HG03060 (cell line): ENCODE results near the gene PLCG2.

ENCODE experiments used
- ATAC-seq: cut with Tn5 transposase; IDR thresholded peaks from one replicate; pipeline ENCODE4 v1.9.1; 2021; ENCODE audit warnings: low read depth, moderate number of reproducible peaks; ENCODE audit not compliant: unreplicated experiment

Gene PLCG2

GRCh38 chr16:81902025-81902424, 122.9 kb downstream of the PLCG2 start:
- ATAC-seq, result no peak

DNA sequence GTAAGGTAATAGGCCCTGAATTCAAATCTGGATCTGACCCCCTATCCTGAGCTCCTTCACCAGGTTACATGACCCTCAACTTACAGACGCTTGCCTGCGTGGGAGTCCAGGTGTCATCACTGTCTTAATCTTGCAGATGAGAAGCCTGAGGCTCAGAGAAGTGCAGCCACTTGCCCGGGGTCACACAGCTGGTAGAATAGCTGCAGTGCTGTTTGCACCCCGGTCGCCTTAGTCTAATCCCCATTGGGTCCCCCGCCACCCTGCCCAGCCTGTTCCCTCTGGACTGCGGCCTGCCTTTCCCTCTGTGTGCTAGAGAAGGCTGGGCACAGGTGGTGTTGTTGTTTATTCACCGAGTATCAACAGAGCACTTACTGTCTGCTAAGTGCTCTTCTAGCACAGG, 125.2 kb downstream of the PLCG2 start:
- ATAC-seq, result no peak

DNA sequence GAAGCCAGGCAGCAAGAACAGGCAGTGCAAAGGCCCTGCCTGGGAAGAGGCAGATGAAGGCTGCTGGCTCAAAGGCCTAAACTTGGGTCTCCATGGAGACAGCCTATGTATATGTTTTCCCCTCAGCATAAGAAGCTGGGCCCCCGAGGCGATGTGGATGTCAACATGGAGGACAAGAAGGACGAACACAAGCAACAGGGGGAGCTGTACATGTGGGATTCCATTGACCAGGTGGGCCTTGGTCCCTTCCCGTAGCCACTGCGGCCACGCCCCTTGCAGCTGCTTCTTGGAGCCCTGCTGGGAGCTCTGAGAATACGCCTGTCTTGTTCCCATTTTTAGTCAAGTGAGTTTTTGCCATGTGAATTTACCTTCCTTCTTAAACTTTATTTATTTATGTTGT, 126.2 kb downstream of the PLCG2 start:
- ATAC-seq, result no peak

DNA sequence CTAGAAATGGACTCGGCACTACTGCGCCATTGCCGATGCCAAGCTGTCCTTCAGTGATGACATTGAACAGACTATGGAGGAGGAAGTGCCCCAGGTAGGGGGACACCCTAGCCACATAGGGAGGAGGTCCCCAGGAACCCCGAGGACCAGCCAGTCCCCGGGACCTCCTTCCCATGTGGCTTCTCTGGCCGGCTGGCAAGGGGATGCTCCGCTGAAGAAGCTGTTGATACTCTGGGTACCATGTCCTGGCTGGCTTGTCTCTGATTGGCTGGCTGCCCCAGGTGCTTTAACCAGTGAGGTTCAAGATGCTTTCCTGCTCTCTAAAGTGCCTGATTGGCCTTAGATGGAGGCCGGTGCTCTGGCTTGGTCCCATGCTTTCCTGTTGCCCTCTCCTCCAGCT, 128.6 kb downstream of the PLCG2 start:
- ATAC-seq, result no peak

- ATAC-seq, result no peak
Observed at GRCh38 chr16:81908466-81909262, 129.6 kb downstream of the PLCG2 start.

DNA sequence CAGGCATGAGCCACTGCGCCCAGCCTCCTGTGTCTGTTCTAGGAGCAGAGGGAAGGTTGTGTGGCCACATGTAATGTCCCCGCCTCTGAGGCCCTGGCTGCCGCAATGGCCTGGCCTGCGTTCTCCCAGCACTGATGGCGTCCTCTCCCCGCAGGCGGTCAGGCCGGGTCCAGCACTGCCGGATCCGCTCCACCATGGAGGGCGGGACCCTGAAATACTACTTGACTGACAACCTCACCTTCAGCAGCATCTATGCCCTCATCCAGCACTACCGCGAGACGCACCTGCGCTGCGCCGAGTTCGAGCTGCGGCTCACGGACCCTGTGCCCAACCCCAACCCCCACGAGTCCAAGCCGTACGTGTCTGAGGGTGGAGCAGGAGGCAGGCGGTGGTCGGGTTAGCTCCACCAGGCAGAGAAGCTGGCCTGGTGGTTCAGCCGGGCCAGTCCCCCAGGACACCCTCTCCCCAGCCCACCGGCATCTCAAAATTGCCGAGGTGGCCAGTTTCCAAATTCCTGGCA, 131.3 kb downstream of the PLCG2 start:
- ATAC-seq, result no peak

- ATAC-seq, result no peak
Observed at GRCh38 chr16:81912395-81912794, 133.3 kb downstream of the PLCG2 start.

- ATAC-seq, result no peak
Observed at GRCh38 chr16:81913222-81913621, 134.1 kb downstream of the PLCG2 start.

DNA sequence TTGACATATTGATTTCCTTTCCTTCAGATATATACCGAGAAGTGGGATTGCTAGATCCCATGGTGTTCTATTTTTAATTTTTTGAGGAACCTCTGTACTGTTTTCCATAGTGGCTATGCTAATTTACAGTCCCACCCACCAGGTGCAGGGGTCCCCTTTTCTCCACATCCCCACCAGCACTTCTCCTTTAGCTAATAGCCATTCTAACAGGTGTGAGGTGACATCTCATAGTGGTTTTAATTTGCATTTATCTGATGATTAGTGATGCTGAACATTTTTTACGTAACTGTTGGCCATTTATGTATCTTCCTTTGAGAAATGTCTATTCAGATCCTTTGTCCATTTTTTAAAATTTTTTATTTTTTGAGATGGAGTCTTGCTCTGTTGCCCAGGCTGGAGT, 138.3 kb downstream of the PLCG2 start:
- no peak for ATAC-seq

GRCh38 chr16:81918927-81919326, 139.8 kb downstream of the PLCG2 start:
- ATAC-seq, result no peak

DNA sequence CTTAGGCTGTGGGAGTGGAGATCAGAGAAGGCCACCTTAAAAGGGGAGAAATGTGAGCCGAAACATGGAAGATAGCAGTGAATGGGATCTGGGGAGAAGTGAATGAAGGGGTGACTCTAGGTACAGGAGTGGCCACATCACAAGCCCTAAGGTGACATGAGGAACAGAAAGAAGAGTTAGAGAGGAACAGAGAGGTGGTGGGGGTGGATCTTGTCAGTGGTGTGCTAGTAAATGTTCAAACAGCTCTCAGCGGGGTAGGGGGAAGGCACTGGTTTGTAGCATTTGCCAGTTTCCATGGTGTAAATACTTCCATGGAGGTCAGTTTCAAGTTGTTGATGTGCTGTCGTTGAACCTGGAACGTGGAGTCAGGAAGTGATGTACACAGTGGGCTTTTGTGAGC, 141.4 kb downstream of the PLCG2 start:
- no peak for ATAC-seq

- no peak for ATAC-seq
Observed at GRCh38 chr16:81921085-81921814, 142.2 kb downstream of the PLCG2 start.

DNA sequence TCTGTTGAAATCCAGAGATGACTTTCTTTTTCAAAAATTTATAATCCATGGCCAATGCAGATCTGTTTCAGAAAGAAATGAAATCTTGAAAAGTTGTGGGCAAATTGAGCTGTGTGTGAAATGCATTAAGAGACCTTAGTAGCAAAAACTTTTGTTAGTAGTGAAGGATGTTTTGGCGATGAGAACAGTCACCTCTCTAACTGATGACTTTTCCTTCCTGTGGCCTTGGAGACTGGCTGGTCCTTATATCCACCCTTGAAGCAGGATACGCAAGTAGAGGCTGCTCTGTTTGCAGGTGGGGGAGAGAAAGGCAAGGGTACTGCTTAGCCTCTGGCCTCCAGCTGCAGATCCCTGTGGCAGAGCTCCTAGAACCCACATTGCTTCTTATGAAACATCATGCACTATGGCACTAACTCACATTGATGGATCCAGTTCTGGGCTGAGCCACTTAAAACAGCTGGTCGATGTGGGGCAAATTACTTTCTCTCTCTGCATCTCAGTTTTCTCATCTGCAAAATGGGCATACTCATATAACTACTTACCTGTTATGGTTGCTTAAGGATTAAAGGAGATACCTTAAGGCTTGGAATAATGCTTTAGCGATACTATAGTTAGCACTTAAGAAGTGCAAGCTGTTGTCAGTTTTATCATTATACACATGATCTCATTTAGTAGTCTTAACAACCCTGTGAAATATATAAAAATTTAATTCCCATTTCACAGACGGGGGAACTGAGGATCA, 142.9 kb downstream of the PLCG2 start:
- ATAC-seq, result no peak

GRCh38 chr16:81923296-81923695, 144.2 kb downstream of the PLCG2 start:
- no peak for ATAC-seq

DNA sequence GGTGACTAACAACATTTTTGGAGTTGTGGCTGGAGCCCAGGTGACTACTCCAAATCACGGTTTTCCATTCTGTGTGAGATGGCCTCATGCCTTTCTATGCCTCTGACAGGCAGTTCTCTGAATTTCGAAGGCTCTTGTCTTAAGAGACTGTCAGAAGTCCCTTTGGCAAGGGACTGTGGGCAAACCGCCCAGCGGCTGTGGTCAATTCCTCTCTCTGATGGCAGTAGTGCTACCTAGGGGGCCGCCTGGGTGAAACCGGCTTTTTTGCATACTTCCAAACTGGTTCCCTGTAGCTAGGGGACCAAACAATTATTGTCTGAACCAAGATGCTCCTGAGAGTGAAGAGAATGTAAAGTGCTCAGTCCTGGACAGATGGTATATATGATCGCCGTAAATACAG, 145.9 kb downstream of the PLCG2 start:
- ATAC-seq, result no peak

GRCh38 chr16:81926036-81926435, 146.9 kb downstream of the PLCG2 start:
- ATAC-seq, result no peak

GRCh38 chr16:81927561-81928185, 148.6 kb downstream of the PLCG2 start:
- ATAC-seq, result no peak

DNA sequence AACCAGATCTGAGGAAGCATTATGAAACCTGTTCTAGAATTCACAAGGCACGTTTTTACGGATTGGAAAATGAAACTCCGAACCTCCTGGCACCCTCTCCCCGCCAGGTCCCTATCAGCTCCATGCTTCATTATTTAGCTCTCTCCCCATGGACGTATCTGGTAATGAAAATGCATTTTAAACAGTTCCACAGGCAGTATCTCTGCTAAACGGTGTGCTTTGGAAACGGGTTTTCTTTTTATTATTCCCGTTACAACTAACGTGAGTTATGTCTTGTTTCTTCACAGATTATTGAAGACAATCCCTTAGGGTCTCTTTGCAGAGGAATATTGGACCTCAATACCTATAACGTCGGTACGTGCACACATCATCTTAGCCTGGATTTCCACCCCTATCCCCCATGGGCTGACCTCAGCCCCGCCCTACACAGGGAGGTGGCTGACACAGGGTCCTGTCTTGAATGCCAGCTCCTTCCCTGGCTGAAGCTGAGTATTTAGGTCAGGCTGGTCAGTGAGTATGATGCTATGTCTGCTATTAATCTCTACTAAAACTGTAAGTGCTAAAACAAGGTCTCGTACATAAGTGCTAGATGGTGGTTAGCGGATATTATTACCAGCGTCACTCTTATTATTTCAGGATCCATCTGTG, 149.3 kb downstream of the PLCG2 start:
- ATAC-seq, result no peak

GRCh38 chr16:81928975-81929374, 149.9 kb downstream of the PLCG2 start:
- no peak for ATAC-seq

DNA sequence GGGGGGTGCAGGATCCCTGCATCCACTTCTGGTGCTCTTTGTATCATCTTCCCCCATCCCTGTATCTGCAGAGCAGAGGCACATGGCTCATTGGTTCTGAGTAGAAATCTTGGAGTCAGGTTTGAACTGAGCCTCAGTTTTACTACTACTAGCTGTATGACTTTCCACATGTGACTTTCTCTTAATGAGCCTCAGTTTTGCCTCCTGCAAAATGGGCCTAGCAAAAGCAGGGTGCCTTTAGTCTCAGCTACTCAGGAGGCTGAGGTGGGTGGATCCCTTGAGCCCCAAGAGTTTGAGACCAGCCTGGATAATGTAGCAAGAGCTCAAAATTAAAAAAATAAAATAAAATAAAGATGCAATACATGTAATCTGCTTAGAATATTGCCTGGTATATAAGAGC, 150.8 kb downstream of the PLCG2 start:
- no peak for ATAC-seq
